ENCODE measurements around the gene ADAMTSL2. TPM values are rescaled to one million over a fixed set of nuclear protein-coding genes. Genes with fewer than 3 reads are reported as not detected.

Gene ADAMTSL2
- total RNA-seq, 4 donors from 2014 or later, result 0.64 to 2.4 (median 1.5) TPM

DNA sequence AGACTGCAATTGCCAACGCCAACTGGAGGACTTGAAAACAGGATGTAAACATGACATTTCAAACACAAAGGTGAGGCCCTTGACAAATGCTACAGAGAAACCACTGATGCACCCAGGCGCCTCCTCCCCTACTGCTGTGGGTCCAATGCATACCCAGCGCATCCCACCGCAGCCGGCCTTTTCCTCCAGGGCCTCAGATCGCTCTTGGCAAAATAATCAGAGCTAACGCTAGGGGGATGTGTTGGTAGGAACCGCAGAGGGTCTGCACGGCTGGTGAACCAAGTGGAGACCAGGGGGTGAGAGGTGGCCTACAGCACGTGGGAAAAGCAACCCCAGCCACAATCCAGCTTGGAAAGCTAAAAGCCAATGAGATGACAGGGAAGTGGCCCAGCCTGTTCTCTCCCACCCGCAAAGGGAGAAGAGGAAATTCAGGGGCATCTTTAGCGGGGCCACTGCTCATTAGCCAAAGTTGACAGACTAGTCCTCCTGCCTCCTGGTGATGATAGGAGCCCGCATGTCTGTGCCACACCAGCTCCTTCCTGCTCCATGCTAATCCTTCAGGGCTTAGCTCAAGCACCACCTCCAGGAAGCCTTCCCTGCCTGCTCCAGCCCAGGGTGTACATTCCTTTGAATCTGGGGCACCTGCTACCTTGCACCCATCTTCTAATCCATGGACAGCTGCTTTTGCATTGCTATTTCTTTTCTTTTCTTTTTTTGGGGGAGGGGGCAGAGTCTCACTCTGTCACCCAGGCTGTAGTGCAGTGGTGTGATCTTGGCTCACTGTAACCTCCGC is 68.8 kb downstream of the ADAMTSL2 start:
- Histone ChIP-seq H3K4me3 (no peak overlapping the region), H3K4me1 (no peaks in the 10 kb centered on the region), H3K36me3 (no peaks in the 10 kb centered on the region), H3K27me3 (peaks cover 56% of the 10 kb centered on the region), H3K27ac (no peak overlapping the region), H3K9me3 (no peaks in the 10 kb centered on the region)
- intact Hi-C loops (cut with DNase I; ENCODE audit: low total_unique reads), result no loop called here
- 53% methylated on average over 14 of the region's 14 CpGs; no CpG with 5 or more reads in 1 of the 2 donors for whole genome bisulfite sequencing, 2 donors (ENCODE audit: low coverage in 1 of 2)
- in situ Hi-C loops (cut with MboI; ENCODE audit: low pct_ligation_motif_present in 1 of 4, low pct_unique_long_range_greater_than_20kb in 1 of 4, low sequenced_read_pairs in 3 of 4), result no loop called here
- TF ChIP-seq POLR2AphosphoS5 (IDR thresholded peaks at IDR 0.05) (no peak), EP300 (IDR thresholded peaks at IDR 0.05; ENCODE audit: low read depth) (no peak), POLR2A (IDR thresholded peaks at IDR 0.05) (no peak)
- TF ChIP-seq, protein P1, sequence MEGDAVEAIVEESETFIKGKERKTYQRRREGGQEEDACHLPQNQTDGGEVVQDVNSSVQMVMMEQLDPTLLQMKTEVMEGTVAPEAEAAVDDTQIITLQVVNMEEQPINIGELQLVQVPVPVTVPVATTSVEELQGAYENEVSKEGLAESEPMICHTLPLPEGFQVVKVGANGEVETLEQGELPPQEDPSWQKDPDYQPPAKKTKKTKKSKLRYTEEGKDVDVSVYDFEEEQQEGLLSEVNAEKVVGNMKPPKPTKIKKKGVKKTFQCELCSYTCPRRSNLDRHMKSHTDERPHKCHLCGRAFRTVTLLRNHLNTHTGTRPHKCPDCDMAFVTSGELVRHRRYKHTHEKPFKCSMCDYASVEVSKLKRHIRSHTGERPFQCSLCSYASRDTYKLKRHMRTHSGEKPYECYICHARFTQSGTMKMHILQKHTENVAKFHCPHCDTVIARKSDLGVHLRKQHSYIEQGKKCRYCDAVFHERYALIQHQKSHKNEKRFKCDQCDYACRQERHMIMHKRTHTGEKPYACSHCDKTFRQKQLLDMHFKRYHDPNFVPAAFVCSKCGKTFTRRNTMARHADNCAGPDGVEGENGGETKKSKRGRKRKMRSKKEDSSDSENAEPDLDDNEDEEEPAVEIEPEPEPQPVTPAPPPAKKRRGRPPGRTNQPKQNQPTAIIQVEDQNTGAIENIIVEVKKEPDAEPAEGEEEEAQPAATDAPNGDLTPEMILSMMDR (IDR thresholded peaks at IDR 0.05), result no peak
- DNase-seq, result no peak

DNA sequence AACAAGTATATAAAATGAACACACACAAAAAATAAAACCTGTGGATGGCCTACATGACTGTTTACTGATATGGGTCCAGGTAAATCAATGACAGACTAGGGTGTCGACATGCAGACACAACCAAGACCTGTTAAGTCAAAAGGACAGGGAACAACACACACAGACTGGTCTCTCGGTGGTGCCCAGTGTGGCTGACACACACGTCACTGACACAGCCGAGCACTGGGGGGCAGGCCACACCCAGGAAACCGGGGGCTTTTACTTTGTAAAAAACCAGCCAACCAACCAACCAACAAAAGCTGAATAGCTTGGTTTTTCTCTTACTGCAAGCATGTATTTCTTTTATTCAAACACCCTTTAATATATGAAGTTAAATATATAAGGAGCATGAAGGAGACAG is 69.7 kb downstream of the ADAMTSL2 start:
- Histone ChIP-seq H3K4me3 (no peak overlapping the region), H3K27ac (no peak overlapping the region), H3K27me3 (peaks cover 65% of the 10 kb centered on the region), H3K9me3 (no peaks in the 10 kb centered on the region), H3K36me3 (no peaks in the 10 kb centered on the region), H3K4me1 (no peaks in the 10 kb centered on the region)
- no peak for DNase-seq
- WGBS, 2 donors (ENCODE audit: low coverage in 1 of 2), result 28 to 60% methylated on average over 1 to 5 of the region's 5 CpGs
- TF ChIP-seq POLR2AphosphoS5 (IDR thresholded peaks at IDR 0.05) (no peak), POLR2A (IDR thresholded peaks at IDR 0.05) (no peak), EP300 (IDR thresholded peaks at IDR 0.05; ENCODE audit: low read depth) (no peak)
- TF ChIP-seq, protein P1 (IDR thresholded peaks at IDR 0.05), result no peak
- intact Hi-C loops (cut with DNase I; ENCODE audit: low total_unique reads) (no loop called here), in situ Hi-C loops (cut with MboI; ENCODE audit: low pct_ligation_motif_present in 1 of 4, low pct_unique_long_range_greater_than_20kb in 1 of 4, low sequenced_read_pairs in 3 of 4) (no loop called here)

DNA sequence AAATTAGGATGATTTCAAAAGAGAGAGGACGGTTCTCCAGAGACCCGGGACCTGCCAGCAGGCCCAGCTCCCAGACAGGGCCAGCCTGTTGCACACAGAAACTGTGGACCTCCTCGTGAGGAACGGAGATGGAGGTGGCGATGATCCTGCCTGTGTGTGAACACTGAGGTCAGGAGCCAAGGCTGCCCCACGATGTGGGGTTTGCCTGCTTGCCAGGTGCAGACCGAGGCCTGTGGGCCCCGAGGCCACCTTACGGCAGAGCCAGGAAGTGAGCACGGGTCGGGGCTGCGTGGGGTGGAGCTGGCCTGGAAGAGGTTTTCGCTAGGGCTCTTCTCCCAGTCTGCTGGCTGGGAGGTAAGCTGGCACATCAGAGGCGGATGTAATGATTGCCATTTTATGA is 70.4 kb downstream of the ADAMTSL2 start:
- in situ Hi-C loops (cut with MboI; ENCODE audit: low pct_ligation_motif_present in 1 of 4, low pct_unique_long_range_greater_than_20kb in 1 of 4, low sequenced_read_pairs in 3 of 4) (no loop called here), intact Hi-C loops (cut with DNase I; ENCODE audit: low total_unique reads) (no loop called here)
- Histone ChIP-seq H3K36me3 (no peaks in the 10 kb centered on the region), H3K4me3 (no peak overlapping the region), H3K27ac (no peak overlapping the region), H3K4me1 (no peaks in the 10 kb centered on the region), H3K27me3 (peaks cover 71% of the 10 kb centered on the region), H3K9me3 (no peaks in the 10 kb centered on the region)
- 51% methylated on average over 14 of the region's 14 CpGs; no CpG with 5 or more reads in 1 of the 2 donors for WGBS, 2 donors (ENCODE audit: low coverage in 1 of 2)
- no peak for DNase-seq
- no peak for TF ChIP-seq EP300 (IDR thresholded peaks at IDR 0.05; ENCODE audit: low read depth)

DNA sequence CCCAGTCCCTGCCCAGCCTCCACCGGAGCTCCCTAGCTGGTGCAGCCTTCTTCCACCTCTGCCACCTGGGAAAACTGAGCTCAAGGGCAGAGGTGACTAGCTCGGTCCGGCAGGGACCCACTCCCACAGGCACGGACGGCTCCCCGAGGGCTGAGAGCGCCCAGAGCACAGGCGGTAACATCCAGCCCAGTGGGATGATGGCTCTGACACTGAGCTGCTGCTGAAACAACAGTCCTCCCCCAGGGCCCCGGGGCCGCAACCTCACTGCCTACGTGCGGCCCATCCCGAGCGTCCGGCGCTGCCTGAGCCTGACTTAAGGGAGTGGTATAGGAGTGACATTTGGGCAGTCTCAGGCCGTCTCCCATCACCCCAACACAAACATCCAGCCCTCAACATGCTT is 70.9 kb downstream of the ADAMTSL2 start:
- peaks cover 77% of the 10 kb centered on the region for H3K27me3 ChIP-seq
- no peak overlapping the region for H3K27ac ChIP-seq
- DNase-seq, result no peak
- in situ Hi-C loops (cut with MboI; ENCODE audit: low pct_ligation_motif_present in 1 of 4, low pct_unique_long_range_greater_than_20kb in 1 of 4, low sequenced_read_pairs in 3 of 4), result no loop called here
- H3K9me3 ChIP-seq, result no peaks in the 10 kb centered on the region
- intact Hi-C loops (cut with DNase I; ENCODE audit: low total_unique reads), result no loop called here
- H3K4me3 ChIP-seq, result no peak overlapping the region
- H3K4me1 ChIP-seq, result no peaks in the 10 kb centered on the region
- WGBS, 2 donors (ENCODE audit: low coverage in 1 of 2), result 88% methylated on average over 17 of the region's 17 CpGs; no CpG with 5 or more reads in 1 of the 2 donors
- TF ChIP-seq POLR2AphosphoS5 (IDR thresholded peaks at IDR 0.05), result no peak
- TF ChIP-seq, protein P1 (IDR thresholded peaks at IDR 0.05), result no peak
- TF ChIP-seq POLR2A (IDR thresholded peaks at IDR 0.05), result no peak
- no peak for TF ChIP-seq EP300 (IDR thresholded peaks at IDR 0.05; ENCODE audit: low read depth)
- no peaks in the 10 kb centered on the region for H3K36me3 ChIP-seq
